ENCODE data around the gene EP400. TPM values are rescaled to one million over a fixed set of nuclear protein-coding genes. Genes with fewer than 3 reads are reported as not detected.
A peak's percentile ranks its signal among the peaks of the same experiment; 100 is the strongest.

EP400 gene
- total and polyA plus RNA-seq, 2 of the 13 experiments (the other 11 are each of a cell fraction or from before 2014, with no cell fraction given): 4.9 to 5.0 TPM

GRCh38 chr12:132066749-132067148 is 117.0 kb downstream of the EP400 start:
- DNase-seq (ENCODE audit: low spot score) (no peak), FAIRE-seq (no peak), ATAC-seq (no peak)
- in situ Hi-C loops (cut with HindIII; ENCODE audit: extremely low pct_ligation_motif_present, low pct_unique_long_range_greater_than_20kb): no loop called here
- no peak overlapping the region for H3K9ac ChIP-seq (ENCODE audit: insufficient read depth, low read depth, low read length)
- no peak overlapping the region for H3K4me2 ChIP-seq (ENCODE audit: low read depth, low read length)
- BruUV-seq (replicated peaks): no TSS peak
- H4K20me1 ChIP-seq (ENCODE audit: insufficient read depth, low read length): no peaks in the 10 kb centered on the region
- H3K9me3 ChIP-seq (ENCODE audit: low read length): no peaks in the 10 kb centered on the region
- no peak overlapping the region for H2AFZ ChIP-seq (ENCODE audit: low read length)
- intact Hi-C loops (cut with micrococcal nuclease; ENCODE audit: unreplicated experiment): no loop called here
- CTCF ChIA-PET (ENCODE audit: low intra/inter-chr PET ratio, low total read pairs): no interaction called here
- H3K4me1 ChIP-seq (ENCODE audit: insufficient read depth, low read length): no peaks in the 10 kb centered on the region
- whole genome bisulfite sequencing (ENCODE audit: low lambda C conversion rate): 98% methylated on average over 21 of the region's 23 CpGs
- H3K27me3 ChIP-seq (ENCODE audit: control insufficient read depth in 1 of 2, insufficient read depth in 2 of 2, low read length in 2 of 2): no peaks in the 10 kb centered on the region
- POLR2A ChIA-PET: no interaction called here
- no peak overlapping the region for H3K27ac ChIP-seq (ENCODE audit: extremely low read length, insufficient read depth, low read length)
- TF ChIP-seq, protein P1, sequence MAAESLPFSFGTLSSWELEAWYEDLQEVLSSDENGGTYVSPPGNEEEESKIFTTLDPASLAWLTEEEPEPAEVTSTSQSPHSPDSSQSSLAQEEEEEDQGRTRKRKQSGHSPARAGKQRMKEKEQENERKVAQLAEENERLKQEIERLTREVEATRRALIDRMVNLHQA (CRISPR knock-in tag; IDR thresholded peaks at IDR 0.05): no peak
- TF ChIP-seq ZNF639 (CRISPR knock-in tag; conservative IDR thresholded peaks at IDR 0.05) (no peak), ZFP1 (CRISPR knock-in tag; IDR thresholded peaks at IDR 0.05) (no peak), YEATS2 (CRISPR knock-in tag; IDR thresholded peaks at IDR 0.05; ENCODE audit: borderline replicate concordance) (no peak), ZFP41 (CRISPR knock-in tag; IDR thresholded peaks at IDR 0.05; ENCODE audit: borderline replicate concordance) (no peak), ZNF337 (CRISPR knock-in tag; IDR thresholded peaks at IDR 0.05; ENCODE audit: borderline replicate concordance, low read depth) (no peak), ZNF10 (CRISPR knock-in tag; IDR thresholded peaks at IDR 0.05; ENCODE audit: borderline replicate concordance, low read depth) (no peak)
- peaks cover 33 to 82% of the 10 kb centered on the region in 2 experiments; a peak in 4 of 5 replicates for H3K36me3 ChIP-seq (replicated peaks in 1 of 2; ENCODE audit: control insufficient read depth in 1 of 2, insufficient read depth in 2 of 2, low read length in 2 of 2)
- H3K79me2 ChIP-seq (ENCODE audit: insufficient read depth, low read length): no peaks in the 10 kb centered on the region
- H3K4me3 ChIP-seq (replicated peaks in 1 of 3; ENCODE audit: insufficient read depth in 1 of 3, low read depth in 2 of 3, low read length in 3 of 3): no peak overlapping the region

DNA sequence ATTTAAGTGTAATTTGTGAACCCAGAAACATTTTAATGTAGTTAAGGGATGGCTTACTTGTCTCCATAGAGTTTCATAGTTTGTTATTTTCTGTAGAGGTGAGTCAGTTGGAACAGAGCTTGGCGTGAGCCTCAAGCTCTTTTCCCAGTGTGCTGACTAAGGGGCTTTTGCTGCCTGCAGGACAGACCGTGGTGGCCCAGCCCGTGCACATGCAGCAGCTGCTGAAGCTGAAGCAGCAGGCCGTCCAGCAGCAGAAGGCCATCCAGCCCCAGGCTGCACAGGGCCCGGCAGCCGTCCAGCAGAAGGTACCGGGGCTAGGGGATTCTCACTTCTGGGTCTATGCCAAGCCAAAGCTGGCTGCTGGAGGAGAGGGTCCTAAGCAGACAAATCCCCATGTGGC is 117.4 kb downstream of the EP400 start:
- H3K4me2 ChIP-seq (ENCODE audit: low read depth, low read length): no peak overlapping the region
- H4K20me1 ChIP-seq (ENCODE audit: insufficient read depth, low read length): no peaks in the 10 kb centered on the region
- in situ Hi-C loops (cut with HindIII; ENCODE audit: extremely low pct_ligation_motif_present, low pct_unique_long_range_greater_than_20kb): no loop called here
- intact Hi-C loops (cut with micrococcal nuclease; ENCODE audit: unreplicated experiment): no loop called here
- H2AFZ ChIP-seq (ENCODE audit: low read length): no peak overlapping the region
- H3K27me3 ChIP-seq (ENCODE audit: control insufficient read depth in 1 of 2, insufficient read depth in 2 of 2, low read length in 2 of 2): no peaks in the 10 kb centered on the region
- H3K4me3 ChIP-seq (replicated peaks in 1 of 3; ENCODE audit: insufficient read depth in 1 of 3, low read depth in 2 of 3, low read length in 3 of 3): no peak overlapping the region
- H3K27ac ChIP-seq (ENCODE audit: extremely low read length, insufficient read depth, low read length): no peak overlapping the region
- no TSS peak for BruUV-seq (replicated peaks)
- no peak overlapping the region for H3K9ac ChIP-seq (ENCODE audit: insufficient read depth, low read depth, low read length)
- 100% methylated on average over 2 of the region's 7 CpGs for WGBS (ENCODE audit: low lambda C conversion rate)
- H3K4me1 ChIP-seq (ENCODE audit: insufficient read depth, low read length): no peaks in the 10 kb centered on the region
- H3K79me2 ChIP-seq (ENCODE audit: insufficient read depth, low read length): no peaks in the 10 kb centered on the region
- H3K36me3 ChIP-seq (replicated peaks in 1 of 2; ENCODE audit: control insufficient read depth in 1 of 2, insufficient read depth in 2 of 2, low read length in 2 of 2): peaks cover 32 to 81% of the 10 kb centered on the region in 2 experiments; a peak in 4 of 5 replicates
- DNase-seq (ENCODE audit: low spot score): no peak
- H3K9me3 ChIP-seq (ENCODE audit: low read length): no peaks in the 10 kb centered on the region
- no peak for ATAC-seq
- ChIA-PET CTCF (ENCODE audit: low intra/inter-chr PET ratio, low total read pairs) (no interaction called here), POLR2A (no interaction called here)
- no peak for FAIRE-seq
- TF ChIP-seq MAFK (conservative IDR thresholded peaks at IDR 0.05 in 1 of 2, IDR thresholded peaks at IDR 0.05 in 1 of 2; ENCODE audit: low read length in 2 of 2) (peak in 1 of 2 experiments; percentile 43; a peak in 2 of 4 replicates), ZNF891 (CRISPR knock-in tag; IDR thresholded peaks at IDR 0.05) (no peak)
- TF ChIP-seq, protein P2, sequence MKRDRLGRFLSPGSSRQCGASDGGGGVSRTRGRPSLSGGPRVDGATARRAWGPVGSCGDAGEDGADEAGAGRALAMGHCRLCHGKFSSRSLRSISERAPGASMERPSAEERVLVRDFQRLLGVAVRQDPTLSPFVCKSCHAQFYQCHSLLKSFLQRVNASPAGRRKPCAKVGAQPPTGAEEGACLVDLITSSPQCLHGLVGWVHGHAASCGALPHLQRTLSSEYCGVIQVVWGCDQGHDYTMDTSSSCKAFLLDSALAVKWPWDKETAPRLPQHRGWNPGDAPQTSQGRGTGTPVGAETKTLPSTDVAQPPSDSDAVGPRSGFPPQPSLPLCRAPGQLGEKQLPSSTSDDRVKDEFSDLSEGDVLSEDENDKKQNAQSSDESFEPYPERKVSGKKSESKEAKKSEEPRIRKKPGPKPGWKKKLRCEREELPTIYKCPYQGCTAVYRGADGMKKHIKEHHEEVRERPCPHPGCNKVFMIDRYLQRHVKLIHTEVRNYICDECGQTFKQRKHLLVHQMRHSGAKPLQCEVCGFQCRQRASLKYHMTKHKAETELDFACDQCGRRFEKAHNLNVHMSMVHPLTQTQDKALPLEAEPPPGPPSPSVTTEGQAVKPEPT (CRISPR knock-in tag; IDR thresholded peaks at IDR 0.05; ENCODE audit: low read depth): no peak
